Stimulated activated CD8-positive, alpha-beta memory T cell treated with anti-CD3 and anti-CD28 coated beads, Interleukin-7, amount 100 ng/mL, for 4 hours (primary cell): Measurements from ENCODE around the gene PI3.
"Not testable (repeated sequence)": the region's sequence is repeated elsewhere in the genome, so short reads cannot be mapped to it uniquely, and the experiment has no call there.

Source experiments
- DNase-seq, 2 donors: peaks; one replicate each; pipeline ENCODE4 v3.0.0-alpha.2; 2020; ENCODE audit warnings: low read depth in 2 of 2

PI3 gene

GRCh38 chr20:45174434-45175364, at the start of gene PI3:
Gene PI3 (plus strand): TSS chr20:45174902. CDS start chr20:45174923, 21 bp downstream.
- no peak for DNase-seq

- DNase-seq = no peak
Measured at GRCh38 chr20:45128099-45128498, 46.6 kb upstream of the PI3 start.

- no peak for DNase-seq
Measured at GRCh38 chr20:45136911-45137310, 37.8 kb upstream of the PI3 start.

GRCh38 chr20:45138561-45139300, 36.0 kb upstream of the PI3 start:
- DNase-seq = peak in 1 of 2 donors; percentile 8

- not testable (repeated sequence) for DNase-seq
Measured at GRCh38 chr20:45139733-45140375, 34.8 kb upstream of the PI3 start.

GRCh38 chr20:45140836-45141235, 33.9 kb upstream of the PI3 start:
- DNase-seq = no peak

GRCh38 chr20:45149062-45149461, 25.6 kb upstream of the PI3 start:
- no peak for DNase-seq

- DNase-seq = no peak
Measured at GRCh38 chr20:45152405-45152804, 22.3 kb upstream of the PI3 start.

- DNase-seq = no peak
Measured at GRCh38 chr20:45153147-45153546, 21.6 kb upstream of the PI3 start.

- DNase-seq = no peak
Measured at GRCh38 chr20:45153752-45154151, 20.9 kb upstream of the PI3 start.

GRCh38 chr20:45154183-45154582, 20.5 kb upstream of the PI3 start:
- DNase-seq = no peak

GRCh38 chr20:45154794-45155193, 19.9 kb upstream of the PI3 start:
- DNase-seq = not testable (repeated sequence)

GRCh38 chr20:45156713-45157112, 18.0 kb upstream of the PI3 start:
- DNase-seq = no peak

- no peak for DNase-seq
Measured at GRCh38 chr20:45157962-45158361, 16.7 kb upstream of the PI3 start.

GRCh38 chr20:45163083-45163803, 11.5 kb upstream of the PI3 start:
- no peak for DNase-seq

- DNase-seq = no peak
Measured at GRCh38 chr20:45164906-45165305, 9.8 kb upstream of the PI3 start.

- no peak for DNase-seq
Measured at GRCh38 chr20:45173522-45173921, 1.2 kb upstream of the PI3 start.

- no peak for DNase-seq
Measured at GRCh38 chr20:45176526-45177267, 2.0 kb downstream of the PI3 start.

GRCh38 chr20:45179166-45179565, 4.5 kb downstream of the PI3 start:
- DNase-seq = no peak

- DNase-seq = no peak
Measured at GRCh38 chr20:45181639-45182038, 6.9 kb downstream of the PI3 start.

GRCh38 chr20:45183084-45183483, 8.4 kb downstream of the PI3 start:
- DNase-seq = no peak
